ENCODE results near the gene SCART1.
A peak's percentile ranks its signal among the peaks of the same experiment; 100 is the strongest.
"Not testable (repeated sequence)": the region's sequence is repeated elsewhere in the genome, so short reads cannot be mapped to it uniquely, and the experiment has no call there.

GRCh38 chr10:133497363-133497762, 43.6 kb downstream of the SCART1 start:
- TF ChIP-seq CTCF (IDR thresholded peaks at IDR 0.05) = peak in 2 of 7 experiments; percentile 14 to 29
- TF ChIP-seq POLR2A (IDR thresholded peaks at IDR 0.05) = not testable (repeated sequence)

All from body of pancreas (tissue), 4 donors.